IMR-90 (cell line): ENCODE measurements around the gene TUBD1. TPM values are rescaled to one million over a fixed set of nuclear protein-coding genes. Genes with fewer than 3 reads are reported as not detected.

Experiments used
- ATAC-seq: fragments of 200-7000 bp; cut with Tn5 transposase; 2 replicates; pipeline ENCODE4 v1.9.1; 2020; ENCODE audit warnings: low read depth, mild to moderate bottlenecking, moderate library complexity
- BruUV-seq: library from RNA; stranded (reverse); fragments of 400-500 nt; replicated peaks from 2 replicates; lab custom pipeline; 2021; lab: Mats Ljungman, UMichigan
- CTCF ChIA-PET: fragments of 300-600 bp; formaldehyde crosslinking; extraction: SDS; loops from one replicate; lab custom pipeline; 2021; ENCODE audit warnings: antibody characterized with exemption; lab: Yijun Ruan, JAX
- POLR2A ChIA-PET: fragments of 300-600 bp; sonication (Branson Sonifier 250); formaldehyde crosslinking; loops from one replicate; lab custom pipeline; 2022; ENCODE audit warnings: antibody characterized with exemption; ENCODE audit not compliant: unreplicated experiment; lab: Charles Lee
- DNase-seq: peaks from one replicate; pipeline ENCODE4 v3.0.0; 2013
- H2AFZ ChIP-seq: replicated peaks from 2 replicates; pipeline ENCODE3; 2013; ENCODE audit warnings: low read length, mild to moderate bottlenecking; ENCODE audit not compliant: poor library complexity
- H2AK5ac ChIP-seq: 2 replicates; pipeline ENCODE4 v1.6.1; 2013; ENCODE audit warnings: low read depth, low read length, inconsistent platforms
- H2AK9ac ChIP-seq: replicated peaks from 2 replicates; pipeline ENCODE3; 2013; ENCODE audit warnings: mild to moderate bottlenecking, low read depth, low read length, moderate library complexity; ENCODE audit not compliant: poor library complexity
- H2BK120ac ChIP-seq: 2 replicates; pipeline ENCODE4 v1.6.1; 2013; ENCODE audit warnings: low read depth, low read length, inconsistent platforms
- H2BK15ac ChIP-seq: 3 replicates; pipeline ENCODE4 v1.6.1; 2013; ENCODE audit warnings: low read depth, low read length, inconsistent platforms
- H2BK20ac ChIP-seq: 2 replicates; pipeline ENCODE4 v1.6.1; 2013; ENCODE audit warnings: low read depth, mild to moderate bottlenecking, inconsistent platforms, low read length, moderate library complexity
- H2BK5ac ChIP-seq: 2 replicates; pipeline ENCODE4 v1.6.1; 2013; ENCODE audit warnings: mild to moderate bottlenecking, low read depth, low read length, inconsistent platforms; ENCODE audit not compliant: poor library complexity, severe bottlenecking
- H3K14ac ChIP-seq: replicated peaks from 2 replicates; pipeline ENCODE4 v1.6.1; 2013; ENCODE audit warnings: low read depth, low read length, inconsistent platforms
- H3K18ac ChIP-seq: 2 replicates; pipeline ENCODE4 v1.6.1; 2013; ENCODE audit warnings: low read depth, low read length, control low read depth
- H3K23ac ChIP-seq: 2 replicates; pipeline ENCODE4 v1.6.1; 2013; ENCODE audit warnings: low read depth, low read length, inconsistent platforms
- H3K27ac ChIP-seq: 2 replicates; pipeline ENCODE4 v1.5.1; 2013; ENCODE audit warnings: mild to moderate bottlenecking, control low read depth, low read length; ENCODE audit not compliant: insufficient read depth
- H3K27me3 ChIP-seq: 2 replicates; pipeline ENCODE4 v1.6.1; 2013; ENCODE audit warnings: low read length; ENCODE audit not compliant: control insufficient read depth, insufficient read depth
- H3K36me3 ChIP-seq: 2 replicates; pipeline ENCODE4 v1.6.1; 2013; ENCODE audit warnings: low read length, mixed read lengths; ENCODE audit not compliant: control insufficient read depth, insufficient read depth
- H3K4ac ChIP-seq: 2 replicates; pipeline ENCODE4 v1.6.1; 2013; ENCODE audit warnings: low read depth, low read length, inconsistent platforms
- H3K4me1 ChIP-seq: 2 replicates; pipeline ENCODE4 v1.6.1; 2013; ENCODE audit warnings: low read length, mixed read lengths; ENCODE audit not compliant: control insufficient read depth, insufficient read depth
- H3K4me2 ChIP-seq: 2 replicates; pipeline ENCODE4 v1.6.1; 2013; ENCODE audit warnings: low read depth, mild to moderate bottlenecking, control low read depth, low read length, moderate library complexity
- H3K4me3 ChIP-seq: 2 replicates; pipeline ENCODE4 v1.5.1; 2013; ENCODE audit warnings: low read depth, mild to moderate bottlenecking, control low read depth, low read length, moderate library complexity; ENCODE audit not compliant: insufficient read depth
- H3K56ac ChIP-seq: 2 replicates; pipeline ENCODE4 v1.6.1; 2013; ENCODE audit warnings: low read length, inconsistent platforms; ENCODE audit not compliant: insufficient read depth; ENCODE audit errors: extremely low read depth
- H3K79me1 ChIP-seq, 2 experiments: 2 replicates each; pipeline ENCODE4 v1.6.1; 2013; ENCODE audit warnings: low read length in 2 of 2, inconsistent platforms in 1 of 2, low read depth in 1 of 2
- H3K9ac ChIP-seq: 2 replicates; pipeline ENCODE4 v1.6.1; 2013; ENCODE audit warnings: low read depth, low read length, control low read depth
- H3K9me1 ChIP-seq: 2 replicates; pipeline ENCODE4 v1.6.1; 2013; ENCODE audit warnings: low read length, inconsistent platforms; ENCODE audit not compliant: insufficient read depth
- H3K9me3 ChIP-seq: 2 replicates; pipeline ENCODE4 v1.6.1; 2013; ENCODE audit warnings: low read length; ENCODE audit not compliant: control insufficient read depth, insufficient read depth
- H4K20me1 ChIP-seq: 2 replicates; pipeline ENCODE4 v1.6.1; 2013; ENCODE audit warnings: low read length, inconsistent platforms; ENCODE audit not compliant: insufficient read depth
- H4K5ac ChIP-seq: 2 replicates; pipeline ENCODE4 v1.6.1; 2013; ENCODE audit warnings: mild to moderate bottlenecking, low read depth, low read length, control low read depth
- H4K8ac ChIP-seq, 2 experiments: 2 replicates each; pipeline ENCODE4 v1.6.1; 2013; ENCODE audit warnings: low read depth in 2 of 2, low read length in 2 of 2, control low read depth in 1 of 2, inconsistent platforms in 1 of 2
- H4K91ac ChIP-seq: 2 replicates; pipeline ENCODE4 v1.6.1; 2013; ENCODE audit warnings: low read depth, low read length, inconsistent platforms; ENCODE audit not compliant: insufficient read depth
- CEBPB ChIP-seq: IDR thresholded peaks from 2 replicates; pipeline ENCODE4 v1.6.1; 2012; ENCODE audit warnings: low read depth, low read length, improper control_type of control experiment
- CHD1 ChIP-seq: IDR thresholded peaks from 2 replicates; pipeline ENCODE4 v1.6.1; 2012; ENCODE audit warnings: low read depth, low read length, improper control_type of control experiment
- CTCF ChIP-seq: conservative IDR thresholded peaks from 2 replicates; pipeline ENCODE4 v1.5.1; 2012; ENCODE audit warnings: mild to moderate bottlenecking, low read depth, low read length, improper control_type of control experiment
- RFX5 ChIP-seq: IDR thresholded peaks from 2 replicates; pipeline ENCODE4 v1.8.0; 2012; ENCODE audit warnings: low read depth, mild to moderate bottlenecking, low read length, moderate library complexity
- WGBS, 2 experiments: methylation state at CpG; one replicate each; pipeline versions ENCODE4 v1.1.5 to v1.1.7; 2013; ENCODE audit warnings: missing lambda C conversion rate in 2 of 2; ENCODE audit not compliant: insufficient read length in 1 of 2; ENCODE audit errors: extremely low coverage in 2 of 2; 5-methylcytosine and 5-hydroxymethylcytosine counted together
- dilution Hi-C: fragments of 300-500 bp; cut with HindIII; formaldehyde crosslinking; loops from one replicate; pipeline ENCODE4 v1.14.3; 2018; ENCODE audit warnings: low sequenced_read_pairs; ENCODE audit not compliant: unreplicated experiment
- in situ Hi-C: fragments of 300-500 bp; cut with MboI; formaldehyde crosslinking; loops from 3 replicates; pipeline ENCODE4 v1.14.3; 2019; ENCODE audit warnings: low sequenced_read_pairs, inconsistent platforms, mixed read lengths
- intact Hi-C: fragments of 100-400 bp; cut with micrococcal nuclease; formaldehyde crosslinking; loops from 2 replicates; pipeline ENCODE4 v1.10.0; 2022
- polyA plus RNA-seq, 3 experiments: library from polyadenylated mRNA; depleted of rRNA; stranded (reverse); fragments of >200 nt; gene quantifications; 2 replicates each; pipeline ENCODE4 v1.2.3, GENCODE V29; 2012; ENCODE audit warnings: low replicate concordance in 1 of 3
- total RNA-seq: library from RNA; depleted of rRNA; stranded (reverse); fragments of >200 nt; gene quantifications from 2 replicates; pipeline ENCODE4 v1.2.3, GENCODE V29; 2012

Gene TUBD1
- total and polyA plus RNA-seq, 2 of the 4 experiments (the other 2 are of a cell fraction): 2.2 to 4.7 TPM

DNA sequence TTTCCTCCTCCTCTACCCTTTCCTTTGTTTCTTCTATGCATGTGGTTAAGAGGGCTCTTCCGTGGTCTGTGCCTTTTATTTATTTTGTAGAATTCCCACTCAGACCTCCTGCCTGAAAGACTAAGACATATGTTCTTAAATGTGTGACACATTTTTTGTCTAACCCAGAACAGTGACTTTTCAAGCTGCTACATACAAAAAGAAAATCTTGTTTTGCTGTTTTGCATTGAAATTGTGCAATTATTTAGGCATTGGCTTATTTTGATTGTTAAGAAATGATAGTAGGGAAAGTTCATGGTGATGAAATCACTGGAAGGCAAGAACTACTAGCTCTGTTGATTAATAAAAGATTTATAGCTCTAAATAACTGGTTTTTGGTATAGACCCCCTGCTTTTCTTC is 76.8 kb downstream of the TUBD1 start:
- ChIA-PET CTCF (no interaction called here), POLR2A (interaction anchor here (0.8 kb wide), 1 partner anchor 22 kb away, joined by 22 read pairs; no protein-coding TSS in a partner anchor)
- TF ChIP-seq CTCF (no peak), RFX5 (no peak), CHD1 (no peak), CEBPB (peak; percentile 74)
- H3K27me3 ChIP-seq: no peaks in the 10 kb centered on the region
- peak overlapping the region; percentile 70 for H2BK5ac ChIP-seq
- no peak overlapping the region for H3K9ac ChIP-seq
- no CpG with 5 or more reads among the region's 1 CpG for WGBS, 2 experiments
- BruUV-seq: no TSS peak
- in situ Hi-C loops: no loop called here
- H3K9me3 ChIP-seq: no peaks in the 10 kb centered on the region
- H2BK15ac ChIP-seq: 0 out of 3 replicates have a peak overlapping the region, but pooled peaks have one; percentile 21
- no peak overlapping the region for H3K4me3 ChIP-seq
- peaks cover 6% of the 10 kb centered on the region for H3K4me1 ChIP-seq
- H4K8ac ChIP-seq: peak overlapping the region in 1 of 2 experiments; percentile 47; a peak in 2 of 4 replicates
- peaks cover 1% of the 10 kb centered on the region; the same call in 1 of the 2 replicates for H3K36me3 ChIP-seq
- 0 out of 2 replicates have a peak, but pooled peaks have one; percentile 17 for ATAC-seq
- no peak overlapping the region for H2AFZ ChIP-seq
- dilution Hi-C loops: no loop called here
- H3K18ac ChIP-seq: peak overlapping the region; percentile 6; the same call in 1 of the 2 replicates
- H2AK9ac ChIP-seq: no peak overlapping the region
- peaks cover 6 to 13% of the 10 kb centered on the region in 2 experiments; a peak in 3 of 4 replicates for H3K79me1 ChIP-seq
- intact Hi-C loops: no loop called here
- no peak overlapping the region for H3K56ac ChIP-seq
- H3K23ac ChIP-seq: no peak overlapping the region
- H2BK120ac ChIP-seq: no peak overlapping the region
- no peaks in the 10 kb centered on the region for H4K20me1 ChIP-seq
- H3K4me2 ChIP-seq: no peak overlapping the region
- H3K4ac ChIP-seq: no peak overlapping the region
- H2AK5ac ChIP-seq: no peak overlapping the region
- peaks cover 7% of the 10 kb centered on the region; the same call in 1 of the 2 replicates for H3K9me1 ChIP-seq
- no peak overlapping the region for H3K27ac ChIP-seq
- H4K91ac ChIP-seq: no peak overlapping the region
- no peak overlapping the region; the same call in 1 of the 2 replicates for H3K14ac ChIP-seq
- peak overlapping the region; percentile 35; the same call in 1 of the 2 replicates for H4K5ac ChIP-seq
- no peak for DNase-seq
- no peak overlapping the region for H2BK20ac ChIP-seq
